K562 treated with DMSO at 1 percent for 4 hours (cell line): ENCODE results near the gene NPHS2. TPM values are rescaled to one million over a fixed set of nuclear protein-coding genes. Genes with fewer than 3 reads are reported as not detected.

Experiments
- total RNA-seq: library from RNA; unstranded; fragments of 300-600 nt; gene quantifications from 2 replicates; pipeline ENCODE4 v1.2.3, GENCODE V29; 2022; ENCODE audit not compliant: insufficient read depth

The NPHS2 gene
- not detected in 2 replicates for total RNA-seq

GRCh38 chr1:179575497-179576314 lies at the start of gene NPHS2:
TSS of gene NPHS2 (minus strand) at chr1:179575948. CDS start at chr1:179575864, 84 bp downstream.

GRCh38 chr1:179591592-179592580 lies 16.1 kb upstream of the NPHS2 start, which contains the start of gene TDRD5:
TSS of gene TDRD5 (plus strand) at chr1:179591832. CDS start at chr1:179592616, 784 bp downstream.

Other genes starting within 250 kb of the NPHS2 start
- gene AXDND1, start 210.0 kb downstream of the NPHS2 start, total RNA-seq: not detected in 2 replicates
- 0.99 TPM in 1 of 2 replicates, not detected in the other for gene TDRD5, start 15.9 kb upstream of the NPHS2 start, total RNA-seq
- not detected in 2 replicates for gene FAM163A, start 167.3 kb upstream of the NPHS2 start, total RNA-seq